ENCODE data around the gene GPR137B. TPM values are rescaled to one million over a fixed set of nuclear protein-coding genes. Genes with fewer than 3 reads are reported as not detected.

The GPR137B gene
- total and polyA plus RNA-seq, 9 of the 15 experiments (the other 6 are each of a cell fraction or from before 2014, with no cell fraction given) = 0.04 to 1.0 (median 0.62) TPM

DNA sequence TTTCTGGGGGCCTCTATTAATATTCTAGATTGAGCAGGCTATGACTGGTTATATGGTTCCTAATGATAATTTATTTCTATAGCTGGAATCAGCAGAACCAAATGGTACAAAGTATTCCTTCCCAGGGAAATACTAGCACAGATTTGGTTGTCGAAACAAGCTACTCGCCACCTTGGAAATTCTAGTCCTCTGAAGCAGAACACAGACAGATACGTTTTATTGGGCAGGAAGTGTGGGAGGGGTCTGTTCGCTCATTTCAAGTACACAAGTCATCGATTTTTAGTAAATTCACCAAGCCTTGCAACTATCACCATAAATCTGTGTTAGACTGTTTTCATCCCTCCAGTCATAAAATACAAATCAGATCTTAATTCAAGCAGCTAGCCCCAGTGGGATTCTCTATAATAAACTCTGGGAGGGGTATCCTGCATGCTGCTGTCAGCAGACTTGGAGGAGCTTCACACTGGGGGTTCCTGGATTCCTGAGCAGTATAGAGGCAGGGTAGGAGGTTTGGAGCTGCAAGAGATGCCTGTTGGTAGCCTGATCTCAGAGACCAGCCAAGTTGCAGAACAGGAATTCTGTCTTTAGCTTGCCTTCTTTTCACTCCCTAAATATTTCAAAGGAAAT is 9.8 kb upstream of the GPR137B start:
- ChIA-PET POLR2A (interaction anchor here (0.7 to 3.4 kb wide), 3 partner anchors 8 to 167 kb away, joined by 3 to 11 read pairs (median 3); no protein-coding TSS in a partner anchor), CTCF (ENCODE audit: low intra/inter-chr PET ratio) (no interaction called here)
- Histone ChIP-seq H4K20me1 (replicated peaks; ENCODE audit: control insufficient read depth, insufficient read depth, low read length) (no peaks in the 10 kb centered on the region), H3K4me2 (ENCODE audit: insufficient read depth, low read length) (no peak overlapping the region), H3K9ac (ENCODE audit: insufficient read depth in 1 of 2, low read depth in 2 of 2, low read length in 2 of 2) (no peak overlapping the region), H3K9me3 (replicated peaks; ENCODE audit: control insufficient read depth, insufficient read depth, low read depth, low read length) (no peaks in the 10 kb centered on the region), H3K9me1 (ENCODE audit: control insufficient read depth, insufficient read depth, low read length) (no peaks in the 10 kb centered on the region), H3K4me3 (no peak overlapping the region), H2AFZ (ENCODE audit: low read depth, low read length) (no peak overlapping the region), H3K27ac (ENCODE audit: extremely low read depth, low read depth, low read length) (no peak overlapping the region), H3K4me1 (replicated peaks in 1 of 2; ENCODE audit: control insufficient read depth in 2 of 2, insufficient read depth in 2 of 2, low read length in 2 of 2) (no peaks in the 10 kb centered on the region), H3K36me3 (ENCODE audit: control insufficient read depth, insufficient read depth, low read length) (no peaks in the 10 kb centered on the region), H3K27me3 (ENCODE audit: control insufficient read depth in 2 of 2, insufficient read depth in 2 of 2, low read length in 2 of 2) (peaks cover 21 to 46% of the 10 kb centered on the region in 2 experiments; a peak in 4 of 5 replicates), H3K79me2 (ENCODE audit: control insufficient read depth, insufficient read depth, low read length) (no peaks in the 10 kb centered on the region)
- FAIRE-seq (no peak), DNase-seq (ENCODE audit: extremely low read depth in 1 of 4, low spot score in 3 of 4) (no peak), ATAC-seq (no peak)
- in situ Hi-C loops (cut with MboI) = no loop called here
- intact Hi-C loops (cut with micrococcal nuclease) = no loop called here
- WGBS (ENCODE audit: insufficient coverage, low coverage, missing lambda C conversion rate) = 3% methylated on average over 5 of the region's 5 CpGs
- TF ChIP-seq, protein P1, sequence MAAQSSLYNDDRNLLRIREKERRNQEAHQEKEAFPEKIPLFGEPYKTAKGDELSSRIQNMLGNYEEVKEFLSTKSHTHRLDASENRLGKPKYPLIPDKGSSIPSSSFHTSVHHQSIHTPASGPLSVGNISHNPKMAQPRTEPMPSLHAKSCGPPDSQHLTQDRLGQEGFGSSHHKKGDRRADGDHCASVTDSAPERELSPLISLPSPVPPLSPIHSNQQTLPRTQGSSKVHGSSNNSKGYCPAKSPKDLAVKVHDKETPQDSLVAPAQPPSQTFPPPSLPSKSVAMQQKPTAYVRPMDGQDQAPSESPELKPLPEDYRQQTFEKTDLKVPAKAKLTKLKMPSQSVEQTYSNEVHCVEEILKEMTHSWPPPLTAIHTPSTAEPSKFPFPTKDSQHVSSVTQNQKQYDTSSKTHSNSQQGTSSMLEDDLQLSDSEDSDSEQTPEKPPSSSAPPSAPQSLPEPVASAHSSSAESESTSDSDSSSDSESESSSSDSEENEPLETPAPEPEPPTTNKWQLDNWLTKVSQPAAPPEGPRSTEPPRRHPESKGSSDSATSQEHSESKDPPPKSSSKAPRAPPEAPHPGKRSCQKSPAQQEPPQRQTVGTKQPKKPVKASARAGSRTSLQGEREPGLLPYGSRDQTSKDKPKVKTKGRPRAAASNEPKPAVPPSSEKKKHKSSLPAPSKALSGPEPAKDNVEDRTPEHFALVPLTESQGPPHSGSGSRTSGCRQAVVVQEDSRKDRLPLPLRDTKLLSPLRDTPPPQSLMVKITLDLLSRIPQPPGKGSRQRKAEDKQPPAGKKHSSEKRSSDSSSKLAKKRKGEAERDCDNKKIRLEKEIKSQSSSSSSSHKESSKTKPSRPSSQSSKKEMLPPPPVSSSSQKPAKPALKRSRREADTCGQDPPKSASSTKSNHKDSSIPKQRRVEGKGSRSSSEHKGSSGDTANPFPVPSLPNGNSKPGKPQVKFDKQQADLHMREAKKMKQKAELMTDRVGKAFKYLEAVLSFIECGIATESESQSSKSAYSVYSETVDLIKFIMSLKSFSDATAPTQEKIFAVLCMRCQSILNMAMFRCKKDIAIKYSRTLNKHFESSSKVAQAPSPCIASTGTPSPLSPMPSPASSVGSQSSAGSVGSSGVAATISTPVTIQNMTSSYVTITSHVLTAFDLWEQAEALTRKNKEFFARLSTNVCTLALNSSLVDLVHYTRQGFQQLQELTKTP (IDR thresholded peaks at IDR 0.05; ENCODE audit: low read depth in 1 of 2, partially characterized antibody in 2 of 2) = no peak
- no peak for TF ChIP-seq FOXK1 (CRISPR knock-in tag; IDR thresholded peaks at IDR 0.05; ENCODE audit: borderline replicate concordance)
- no peak for TF ChIP-seq SRF (CRISPR knock-in tag; IDR thresholded peaks at IDR 0.05)
- no peak for TF ChIP-seq SMC3 (conservative IDR thresholded peaks at IDR 0.05; ENCODE audit: insufficient read depth, low read depth, low read length)
- TF ChIP-seq ARHGAP35 (IDR thresholded peaks at IDR 0.05; ENCODE audit: partially characterized antibody) = no peak
- TF ChIP-seq ZFP36 (IDR thresholded peaks at IDR 0.05; ENCODE audit: low read depth, low read length, partially characterized antibody) = no peak
- TF ChIP-seq BRD9 (IDR thresholded peaks at IDR 0.05; ENCODE audit: low read depth, partially characterized antibody) = no peak
- TF ChIP-seq, protein P2, sequence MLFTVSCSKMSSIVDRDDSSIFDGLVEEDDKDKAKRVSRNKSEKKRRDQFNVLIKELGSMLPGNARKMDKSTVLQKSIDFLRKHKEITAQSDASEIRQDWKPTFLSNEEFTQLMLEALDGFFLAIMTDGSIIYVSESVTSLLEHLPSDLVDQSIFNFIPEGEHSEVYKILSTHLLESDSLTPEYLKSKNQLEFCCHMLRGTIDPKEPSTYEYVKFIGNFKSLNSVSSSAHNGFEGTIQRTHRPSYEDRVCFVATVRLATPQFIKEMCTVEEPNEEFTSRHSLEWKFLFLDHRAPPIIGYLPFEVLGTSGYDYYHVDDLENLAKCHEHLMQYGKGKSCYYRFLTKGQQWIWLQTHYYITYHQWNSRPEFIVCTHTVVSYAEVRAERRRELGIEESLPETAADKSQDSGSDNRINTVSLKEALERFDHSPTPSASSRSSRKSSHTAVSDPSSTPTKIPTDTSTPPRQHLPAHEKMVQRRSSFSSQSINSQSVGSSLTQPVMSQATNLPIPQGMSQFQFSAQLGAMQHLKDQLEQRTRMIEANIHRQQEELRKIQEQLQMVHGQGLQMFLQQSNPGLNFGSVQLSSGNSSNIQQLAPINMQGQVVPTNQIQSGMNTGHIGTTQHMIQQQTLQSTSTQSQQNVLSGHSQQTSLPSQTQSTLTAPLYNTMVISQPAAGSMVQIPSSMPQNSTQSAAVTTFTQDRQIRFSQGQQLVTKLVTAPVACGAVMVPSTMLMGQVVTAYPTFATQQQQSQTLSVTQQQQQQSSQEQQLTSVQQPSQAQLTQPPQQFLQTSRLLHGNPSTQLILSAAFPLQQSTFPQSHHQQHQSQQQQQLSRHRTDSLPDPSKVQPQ (CRISPR knock-in tag; IDR thresholded peaks at IDR 0.05; ENCODE audit: borderline replicate concordance) = no peak
- TF ChIP-seq ZNF785 (CRISPR knock-in tag; IDR thresholded peaks at IDR 0.05) = no peak
- TF ChIP-seq ZNF140 (CRISPR knock-in tag; IDR thresholded peaks at IDR 0.05) = no peak
- no peak for TF ChIP-seq ZNF12 (CRISPR knock-in tag; IDR thresholded peaks at IDR 0.05)
- TF ChIP-seq SRSF3 (IDR thresholded peaks at IDR 0.05; ENCODE audit: insufficient read depth, low read length) = no peak
- TF ChIP-seq, protein P3, sequence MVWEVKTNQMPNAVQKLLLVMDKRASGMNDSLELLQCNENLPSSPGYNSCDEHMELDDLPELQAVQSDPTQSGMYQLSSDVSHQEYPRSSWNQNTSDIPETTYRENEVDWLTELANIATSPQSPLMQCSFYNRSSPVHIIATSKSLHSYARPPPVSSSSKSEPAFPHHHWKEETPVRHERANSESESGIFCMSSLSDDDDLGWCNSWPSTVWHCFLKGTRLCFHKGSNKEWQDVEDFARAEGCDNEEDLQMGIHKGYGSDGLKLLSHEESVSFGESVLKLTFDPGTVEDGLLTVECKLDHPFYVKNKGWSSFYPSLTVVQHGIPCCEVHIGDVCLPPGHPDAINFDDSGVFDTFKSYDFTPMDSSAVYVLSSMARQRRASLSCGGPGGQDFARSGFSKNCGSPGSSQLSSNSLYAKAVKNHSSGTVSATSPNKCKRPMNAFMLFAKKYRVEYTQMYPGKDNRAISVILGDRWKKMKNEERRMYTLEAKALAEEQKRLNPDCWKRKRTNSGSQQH (CRISPR knock-in tag; IDR thresholded peaks at IDR 0.05) = no peak
- BruUV-seq (replicated peaks) = no TSS peak

All from K562 (cell line).